Trophoblast cell (in vitro differentiated cells and primary cell): ENCODE results near the gene ITPK1.

Experiments
- DNase-seq, 2 donors: peaks; one replicate each; pipeline ENCODE4 v3.0.0-alpha.2; 2016
- H2AFZ ChIP-seq: 2 replicates; pipeline ENCODE4 v1.6.1; 2013; ENCODE audit warnings: low read length, moderate library complexity, mild to moderate bottlenecking; ENCODE audit not compliant: insufficient read depth, poor library complexity
- H2AK5ac ChIP-seq: 2 replicates; pipeline ENCODE4 v1.6.1; 2013; ENCODE audit warnings: mild to moderate bottlenecking, low read length
- H2BK120ac ChIP-seq: 2 replicates; pipeline ENCODE4 v1.6.1; 2013; ENCODE audit warnings: low read length, mild to moderate bottlenecking, moderate library complexity; ENCODE audit not compliant: insufficient read depth, poor library complexity
- H2BK12ac ChIP-seq: 2 replicates; pipeline ENCODE4 v1.6.1; 2013; ENCODE audit warnings: mild to moderate bottlenecking, low read length, moderate library complexity
- H2BK5ac ChIP-seq: 2 replicates; pipeline ENCODE4 v1.6.1; 2013; ENCODE audit warnings: low read length, low read depth, moderate library complexity, mild to moderate bottlenecking; ENCODE audit not compliant: poor library complexity
- H3K14ac ChIP-seq: 2 replicates; pipeline ENCODE4 v1.6.1; 2013; ENCODE audit warnings: mild to moderate bottlenecking, low read length
- H3K18ac ChIP-seq: 2 replicates; pipeline ENCODE4 v1.6.1; 2013; ENCODE audit warnings: mild to moderate bottlenecking, low read length
- H3K23ac ChIP-seq: 2 replicates; pipeline ENCODE4 v1.6.1; 2013; ENCODE audit warnings: low read length
- H3K27ac ChIP-seq: 2 replicates; pipeline ENCODE4 v1.5.1; 2013; ENCODE audit warnings: low read depth, mild to moderate bottlenecking, inconsistent platforms, low read length, moderate library complexity
- H3K27me3 ChIP-seq: 2 replicates; pipeline ENCODE4 v1.6.1; 2013; ENCODE audit warnings: inconsistent platforms, mild to moderate bottlenecking, low read length, moderate library complexity; ENCODE audit not compliant: insufficient read depth
- H3K36me3 ChIP-seq, 2 experiments: 1 replicate in 1 of 2; 2 replicates in 1 of 2; pipeline ENCODE4 v1.6.1; 2013; ENCODE audit warnings: low read length in 2 of 2, mild to moderate bottlenecking in 2 of 2, moderate library complexity in 1 of 2; ENCODE audit not compliant: insufficient read depth in 2 of 2, control insufficient read depth in 1 of 2
- H3K4ac ChIP-seq: 2 replicates; pipeline ENCODE4 v1.6.1; 2013; ENCODE audit warnings: low read depth, mild to moderate bottlenecking, low read length, moderate library complexity
- H3K4me1 ChIP-seq, 2 experiments: 1 replicate in 1 of 2; 2 replicates in 1 of 2; pipeline ENCODE4 v1.6.1; 2013; ENCODE audit warnings: low read length in 2 of 2, mild to moderate bottlenecking in 2 of 2, moderate library complexity in 1 of 2; ENCODE audit not compliant: insufficient read depth in 2 of 2, control insufficient read depth in 1 of 2
- H3K4me2 ChIP-seq: 2 replicates; pipeline ENCODE4 v1.6.1; 2013; ENCODE audit warnings: inconsistent platforms, mild to moderate bottlenecking, low read length, moderate library complexity
- H3K4me3 ChIP-seq: 2 replicates; pipeline ENCODE4 v1.5.1; 2013; ENCODE audit warnings: mild to moderate bottlenecking, low read depth, low read length, inconsistent platforms
- H3K79me1 ChIP-seq: one replicate; pipeline ENCODE4 v1.6.1; 2013; ENCODE audit warnings: low read length
- H3K79me2 ChIP-seq: 2 replicates; pipeline ENCODE4 v1.6.1; 2013; ENCODE audit warnings: low read length, mild to moderate bottlenecking; ENCODE audit not compliant: control insufficient read depth, insufficient read depth, poor library complexity
- H3K9ac ChIP-seq: 2 replicates; pipeline ENCODE4 v1.6.1; 2013; ENCODE audit warnings: mild to moderate bottlenecking, low read length
- H3K9me3 ChIP-seq: 2 replicates; pipeline ENCODE4 v1.6.1; 2013; ENCODE audit warnings: low read depth, mild to moderate bottlenecking, control low read depth, inconsistent platforms, low read length; ENCODE audit not compliant: insufficient read depth
- H4K12ac ChIP-seq: 2 replicates; pipeline ENCODE4 v1.6.1; 2013; ENCODE audit warnings: low read depth, mild to moderate bottlenecking, low read length, moderate library complexity
- H4K8ac ChIP-seq: 2 replicates; pipeline ENCODE4 v1.6.1; 2013; ENCODE audit warnings: low read depth, mild to moderate bottlenecking, low read length, moderate library complexity
- H4K91ac ChIP-seq: one replicate; pipeline ENCODE4 v1.6.1; 2013; ENCODE audit warnings: low read depth, mild to moderate bottlenecking, low read length, moderate library complexity
- WGBS: extraction: QIAGEN DNeasy Blood & Tissue Kit; methylation state at CpG from one replicate; pipeline ENCODE4 v1.1.7; 2013; ENCODE audit warnings: missing lambda C conversion rate; ENCODE audit not compliant: insufficient read length, insufficient coverage; ENCODE audit errors: extremely low coverage; 5-methylcytosine and 5-hydroxymethylcytosine counted together

The ITPK1 gene

GRCh38 chr14:93084866-93085857, 30.6 kb downstream of the ITPK1 start:
- Histone ChIP-seq H2AFZ (no peak overlapping the region), H3K79me2 (no peaks in the 10 kb centered on the region), H4K8ac (no peak overlapping the region), H3K14ac (no peak overlapping the region), H3K4me1 (peaks cover 12 to 14% of the 10 kb centered on the region in 2 experiments), H2BK12ac (no peak overlapping the region), H3K9ac (no peak overlapping the region), H3K27ac (no peak overlapping the region), H3K9me3 (peaks cover 2% of the 10 kb centered on the region), H3K18ac (no peak overlapping the region), H3K23ac (no peak overlapping the region), H3K4me2 (no peak overlapping the region), H2BK5ac (no peak overlapping the region), H4K91ac (no peak overlapping the region), H3K4me3 (no peak overlapping the region), H4K12ac (no peak overlapping the region), H3K27me3 (no peaks in the 10 kb centered on the region), H2BK120ac (no peak overlapping the region), H3K79me1 (peaks cover 5% of the 10 kb centered on the region), H3K36me3 (no peaks in the 10 kb centered on the region), H3K4ac (no peak overlapping the region), H2AK5ac (no peak overlapping the region)
- DNase-seq: no peak
- no CpG with 5 or more reads among the region's 21 CpGs for WGBS

- Histone ChIP-seq H3K4me2 (no peak overlapping the region), H3K79me1 (peaks cover 5% of the 10 kb centered on the region), H3K36me3 (no peaks in the 10 kb centered on the region), H3K18ac (no peak overlapping the region), H3K4me1 (peaks cover 12 to 14% of the 10 kb centered on the region in 2 experiments), H3K23ac (no peak overlapping the region), H4K12ac (no peak overlapping the region), H4K8ac (no peak overlapping the region), H3K4me3 (no peak overlapping the region), H3K9me3 (peaks cover 2% of the 10 kb centered on the region), H3K14ac (no peak overlapping the region), H3K79me2 (no peaks in the 10 kb centered on the region), H3K27me3 (no peaks in the 10 kb centered on the region), H3K4ac (no peak overlapping the region), H2BK12ac (no peak overlapping the region), H3K27ac (no peak overlapping the region), H2AK5ac (no peak overlapping the region), H2BK120ac (no peak overlapping the region), H3K9ac (no peak overlapping the region), H2BK5ac (no peak overlapping the region), H4K91ac (no peak overlapping the region), H2AFZ (no peak overlapping the region)
- no CpG with 5 or more reads among the region's 4 CpGs for WGBS
- DNase-seq: no peak
Measured at GRCh38 chr14:93084402-93084801, 31.3 kb downstream of the ITPK1 start.

DNA sequence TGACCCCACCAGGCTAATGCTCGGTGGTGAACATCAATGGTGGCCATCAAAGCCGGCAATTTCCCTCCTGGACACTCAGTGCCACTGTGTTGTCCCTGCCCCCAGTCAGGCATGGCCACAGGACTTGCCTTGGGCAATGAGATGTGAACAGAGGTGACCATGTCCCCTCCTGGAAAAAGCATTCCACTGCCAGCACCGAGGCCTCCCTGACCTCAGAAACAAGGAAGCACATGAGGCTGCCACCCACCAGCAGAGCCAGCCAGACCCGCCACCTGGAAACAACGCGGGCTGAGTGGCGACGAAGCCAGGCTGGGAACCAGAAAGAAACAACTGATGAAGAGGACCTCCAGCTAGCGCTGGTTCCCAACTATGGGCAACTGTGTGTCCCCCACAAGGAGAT, 31.8 kb downstream of the ITPK1 start:
- Histone ChIP-seq H3K36me3 (no peaks in the 10 kb centered on the region), H4K12ac (no peak overlapping the region), H3K23ac (no peak overlapping the region), H3K79me1 (peaks cover 5% of the 10 kb centered on the region), H3K9ac (no peak overlapping the region), H3K79me2 (no peaks in the 10 kb centered on the region), H3K18ac (peak overlapping the region; percentile 31), H3K4me2 (no peak overlapping the region), H3K27ac (no peak overlapping the region), H2BK12ac (no peak overlapping the region), H3K4ac (no peak overlapping the region), H2BK120ac (no peak overlapping the region), H3K4me1 (peaks cover 12 to 14% of the 10 kb centered on the region in 2 experiments), H3K27me3 (no peaks in the 10 kb centered on the region), H4K8ac (no peak overlapping the region), H4K91ac (no peak overlapping the region), H3K4me3 (no peak overlapping the region), H2BK5ac (no peak overlapping the region), H2AK5ac (no peak overlapping the region), H3K14ac (no peak overlapping the region), H2AFZ (no peak overlapping the region), H3K9me3 (peaks cover 2% of the 10 kb centered on the region)
- DNase-seq: no peak
- WGBS: no CpG with 5 or more reads among the region's 9 CpGs

DNA sequence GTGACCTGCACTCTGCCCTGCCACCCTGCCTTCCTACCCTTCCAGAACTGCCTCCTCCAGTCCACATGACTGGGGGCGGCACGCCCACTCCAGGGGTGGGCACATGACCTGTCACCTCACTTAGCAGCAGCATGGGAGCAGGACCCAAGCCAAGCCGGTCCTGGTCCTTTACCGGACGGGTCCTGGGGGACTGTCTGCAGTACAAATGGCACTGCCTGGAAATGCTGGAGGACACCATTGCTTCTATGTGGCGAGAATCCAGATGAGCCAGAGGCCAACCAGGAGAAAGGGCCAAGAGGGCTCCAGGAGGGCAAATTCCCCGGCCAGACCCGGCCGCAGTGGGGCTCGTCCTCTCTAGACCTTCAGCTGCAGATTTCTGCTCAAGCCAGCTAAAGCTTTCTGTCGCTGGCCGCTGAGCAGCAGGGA, 33.1 kb downstream of the ITPK1 start:
- Histone ChIP-seq H3K14ac (no peak overlapping the region), H3K79me2 (no peaks in the 10 kb centered on the region), H3K36me3 (no peaks in the 10 kb centered on the region), H4K12ac (no peak overlapping the region), H3K4ac (no peak overlapping the region), H3K4me2 (no peak overlapping the region), H2AK5ac (no peak overlapping the region), H2BK5ac (no peak overlapping the region), H3K27me3 (no peaks in the 10 kb centered on the region), H2BK120ac (no peak overlapping the region), H3K4me1 (peaks cover 12 to 14% of the 10 kb centered on the region in 2 experiments), H2AFZ (no peak overlapping the region), H3K9ac (no peak overlapping the region), H3K79me1 (peaks cover 5% of the 10 kb centered on the region), H3K4me3 (no peak overlapping the region), H3K23ac (no peak overlapping the region), H2BK12ac (no peak overlapping the region), H3K18ac (no peak overlapping the region), H3K27ac (no peak overlapping the region), H3K9me3 (peaks cover 2% of the 10 kb centered on the region), H4K91ac (no peak overlapping the region), H4K8ac (no peak overlapping the region)
- no peak for DNase-seq
- no CpG with 5 or more reads among the region's 12 CpGs for WGBS
